Endothelial cell of umbilical vein (primary cell): ENCODE measurements around the gene PLXNA4.

ENCODE experiments used
- EZH2 ChIP-seq: IDR thresholded peaks from 2 replicates; pipeline ENCODE4 v1.6.1; 2012; ENCODE audit warnings: borderline replicate concordance, low read depth, mild to moderate bottlenecking, moderate library complexity, low read length, inconsistent platforms; ENCODE audit not compliant: severe bottlenecking
- JUN ChIP-seq: IDR thresholded peaks from 2 replicates; pipeline ENCODE4 v1.6.1; 2011; ENCODE audit warnings: borderline replicate concordance, low read depth; ENCODE audit not compliant: insufficient read length, insufficient read depth
- POLR2A ChIP-seq: IDR thresholded peaks from 2 replicates; pipeline ENCODE4 v1.6.1; 2012; ENCODE audit warnings: low read depth, mild to moderate bottlenecking, control low read depth, low read length
- POLR2AphosphoS5 ChIP-seq: IDR thresholded peaks from 2 replicates; pipeline ENCODE4 v1.6.1; 2012; ENCODE audit warnings: low read depth, mild to moderate bottlenecking, control low read depth, low read length, moderate library complexity; ENCODE audit not compliant: insufficient read depth
- TF ChIP-seq, protein P1 (sequence below), 2 donors: IDR thresholded peaks; 1 replicate in 1 of 2; 2 replicates in 1 of 2; pipeline ENCODE4 v1.5.1; 2011; ENCODE audit warnings: low read length in 2 of 2, mild to moderate bottlenecking in 2 of 2, moderate library complexity in 2 of 2, control low read depth in 1 of 2, inconsistent platforms in 1 of 2, low read depth in 1 of 2; ENCODE audit not compliant: insufficient read depth in 1 of 2; ENCODE audit errors: extremely low read depth in 1 of 2

- TF ChIP-seq, protein P1, sequence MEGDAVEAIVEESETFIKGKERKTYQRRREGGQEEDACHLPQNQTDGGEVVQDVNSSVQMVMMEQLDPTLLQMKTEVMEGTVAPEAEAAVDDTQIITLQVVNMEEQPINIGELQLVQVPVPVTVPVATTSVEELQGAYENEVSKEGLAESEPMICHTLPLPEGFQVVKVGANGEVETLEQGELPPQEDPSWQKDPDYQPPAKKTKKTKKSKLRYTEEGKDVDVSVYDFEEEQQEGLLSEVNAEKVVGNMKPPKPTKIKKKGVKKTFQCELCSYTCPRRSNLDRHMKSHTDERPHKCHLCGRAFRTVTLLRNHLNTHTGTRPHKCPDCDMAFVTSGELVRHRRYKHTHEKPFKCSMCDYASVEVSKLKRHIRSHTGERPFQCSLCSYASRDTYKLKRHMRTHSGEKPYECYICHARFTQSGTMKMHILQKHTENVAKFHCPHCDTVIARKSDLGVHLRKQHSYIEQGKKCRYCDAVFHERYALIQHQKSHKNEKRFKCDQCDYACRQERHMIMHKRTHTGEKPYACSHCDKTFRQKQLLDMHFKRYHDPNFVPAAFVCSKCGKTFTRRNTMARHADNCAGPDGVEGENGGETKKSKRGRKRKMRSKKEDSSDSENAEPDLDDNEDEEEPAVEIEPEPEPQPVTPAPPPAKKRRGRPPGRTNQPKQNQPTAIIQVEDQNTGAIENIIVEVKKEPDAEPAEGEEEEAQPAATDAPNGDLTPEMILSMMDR (IDR thresholded peaks at IDR 0.05; ENCODE audit: extremely low read depth in 1 of 2, insufficient read depth in 1 of 2, low read depth in 1 of 2, low read length in 2 of 2) = no peak
- TF ChIP-seq POLR2A = no peak
- TF ChIP-seq EZH2 = no peak
- TF ChIP-seq POLR2AphosphoS5 = no peak
- no peak for TF ChIP-seq JUN
These were observed 161.0 kb downstream of the PLXNA4 start for GRCh38 chr7:132415259-132415658.
